ENCODE data around the gene TRIM54. TPM values are rescaled to one million over a fixed set of nuclear protein-coding genes. Genes with fewer than 3 reads are reported as not detected.

TRIM54 gene
- total RNA-seq, 1 donor from 2014 or later: 2.5 TPM

GRCh38 chr2:27284996-27285395 lies 2.8 kb downstream of the TRIM54 start:
- no peak overlapping the region for H3K27ac ChIP-seq
- H3K36me3 ChIP-seq: no peaks in the 10 kb centered on the region
- no peaks in the 10 kb centered on the region for H3K9me3 ChIP-seq
- intact Hi-C loops (cut with DNase I): loop anchor here (5.0 kb wide), 1 partner anchor 188 kb away; no protein-coding TSS in a partner anchor
- H3K27me3 ChIP-seq: no peaks in the 10 kb centered on the region
- no peak for TF ChIP-seq POLR2AphosphoS5 (IDR thresholded peaks at IDR 0.05; ENCODE audit: insufficient read depth in 1 of 2, low read depth in 1 of 2)
- no peak for TF ChIP-seq POLR2A (IDR thresholded peaks at IDR 0.05)
- TF ChIP-seq CTCF (IDR thresholded peaks at IDR 0.05): no peak
- H3K4me1 ChIP-seq: no peaks in the 10 kb centered on the region
- no peak for DNase-seq (ENCODE audit: extremely low spot score in 2 of 2)
- no peak overlapping the region for H3K4me3 ChIP-seq

- no peaks in the 10 kb centered on the region for H3K9me3 ChIP-seq
- H3K27me3 ChIP-seq: no peaks in the 10 kb centered on the region
- no peaks in the 10 kb centered on the region for H3K4me1 ChIP-seq
- no peaks in the 10 kb centered on the region for H3K36me3 ChIP-seq
- intact Hi-C loops (cut with DNase I): no loop called here
- H3K4me3 ChIP-seq: no peak overlapping the region
- no peak for DNase-seq (ENCODE audit: extremely low spot score in 2 of 2)
- TF ChIP-seq CTCF (IDR thresholded peaks at IDR 0.05) (no peak), POLR2AphosphoS5 (IDR thresholded peaks at IDR 0.05; ENCODE audit: insufficient read depth in 1 of 2, low read depth in 1 of 2) (no peak), POLR2A (IDR thresholded peaks at IDR 0.05) (no peak)
- no peak overlapping the region for H3K27ac ChIP-seq
These were observed 3.3 kb downstream of the TRIM54 start for GRCh38 chr2:27285481-27285880.

GRCh38 chr2:27288610-27289009 lies 6.4 kb downstream of the TRIM54 start:
- no peaks in the 10 kb centered on the region for H3K27me3 ChIP-seq
- intact Hi-C loops (cut with DNase I): no loop called here
- no peaks in the 10 kb centered on the region for H3K9me3 ChIP-seq
- TF ChIP-seq POLR2AphosphoS5 (IDR thresholded peaks at IDR 0.05; ENCODE audit: insufficient read depth in 1 of 2, low read depth in 1 of 2) (peak in 1 of 2 donors; percentile 49), POLR2A (IDR thresholded peaks at IDR 0.05) (no peak)
- no peak overlapping the region for H3K4me3 ChIP-seq
- H3K27ac ChIP-seq: no peak overlapping the region
- no peaks in the 10 kb centered on the region for H3K4me1 ChIP-seq
- DNase-seq (ENCODE audit: extremely low spot score in 2 of 2): no peak
- H3K36me3 ChIP-seq: no peaks in the 10 kb centered on the region

- TF ChIP-seq POLR2A (IDR thresholded peaks at IDR 0.05): no peak
- no peak for TF ChIP-seq CTCF (IDR thresholded peaks at IDR 0.05)
- TF ChIP-seq POLR2AphosphoS5 (IDR thresholded peaks at IDR 0.05; ENCODE audit: insufficient read depth in 1 of 2, low read depth in 1 of 2): no peak
- Histone ChIP-seq H3K36me3 (no peaks in the 10 kb centered on the region), H3K9me3 (no peaks in the 10 kb centered on the region), H3K4me1 (no peaks in the 10 kb centered on the region), H3K4me3 (no peak overlapping the region), H3K27ac (no peak overlapping the region), H3K27me3 (no peaks in the 10 kb centered on the region)
- no peak for DNase-seq (ENCODE audit: extremely low spot score in 2 of 2)
- intact Hi-C loops (cut with DNase I): no loop called here
These were observed 8.3 kb downstream of the TRIM54 start for GRCh38 chr2:27290549-27290948.

- no peaks in the 10 kb centered on the region for H3K4me1 ChIP-seq
- no peaks in the 10 kb centered on the region for H3K9me3 ChIP-seq
- no peak for TF ChIP-seq POLR2A (IDR thresholded peaks at IDR 0.05)
- no peak for TF ChIP-seq CTCF (IDR thresholded peaks at IDR 0.05)
- TF ChIP-seq POLR2AphosphoS5 (IDR thresholded peaks at IDR 0.05; ENCODE audit: insufficient read depth in 1 of 2, low read depth in 1 of 2): no peak
- intact Hi-C loops (cut with DNase I): no loop called here
- no peak overlapping the region for H3K27ac ChIP-seq
- DNase-seq (ENCODE audit: extremely low spot score in 2 of 2): no peak
- no peak overlapping the region for H3K4me3 ChIP-seq
- H3K36me3 ChIP-seq: no peaks in the 10 kb centered on the region
- H3K27me3 ChIP-seq: no peaks in the 10 kb centered on the region
These were observed 9.6 kb downstream of the TRIM54 start for GRCh38 chr2:27291865-27292264.

Data from vagina (tissue), 2 donors.